DOHH2 (cell line): ENCODE data around the gene IMPDH1.

Experiments used
- H3F3A ChIP-seq: fragments of 200-600 bp; sonication (generic), shearing (Covaris generic); 2 replicates; pipeline ENCODE4 v1.6.0; 2016; ENCODE audit warnings: antibody characterized with exemption, mild to moderate bottlenecking; ENCODE audit not compliant: control insufficient read depth, insufficient read depth
- H3K27ac ChIP-seq: fragments of 200-600 bp; sonication (generic); 2 replicates; pipeline ENCODE4 v1.5.1; 2014; ENCODE audit warnings: low read depth, mild to moderate bottlenecking, low read length, moderate library complexity
- H3K27me3 ChIP-seq: fragments of 200-600 bp; sonication (generic); 2 replicates; pipeline ENCODE4 v1.6.1; 2014; ENCODE audit warnings: mild to moderate bottlenecking, low read length, mixed read lengths; ENCODE audit not compliant: control insufficient read depth
- H3K36me3 ChIP-seq: fragments of 200-600 bp; sonication (generic); 2 replicates; pipeline ENCODE4 v1.6.1; 2014; ENCODE audit warnings: mild to moderate bottlenecking, low read length, moderate library complexity, mixed read lengths; ENCODE audit not compliant: control insufficient read depth
- H3K4me1 ChIP-seq: fragments of 200-600 bp; sonication (generic); 2 replicates; pipeline ENCODE4 v1.6.1; 2014; ENCODE audit warnings: mild to moderate bottlenecking, low read length, mixed read lengths; ENCODE audit not compliant: control insufficient read depth
- H3K4me2 ChIP-seq: fragments of 200-600 bp; sonication (generic); 2 replicates; pipeline ENCODE4 v1.6.0; 2014; ENCODE audit warnings: mild to moderate bottlenecking, low read length, moderate library complexity
- H3K4me3 ChIP-seq: fragments of 200-600 bp; sonication (generic); 2 replicates; pipeline ENCODE4 v1.5.1; 2014; ENCODE audit warnings: mild to moderate bottlenecking, low read length, mixed read lengths
- H3K79me2 ChIP-seq: fragments of 200-600 bp; sonication (generic); 2 replicates; pipeline ENCODE4 v1.6.1; 2014; ENCODE audit warnings: mild to moderate bottlenecking, low read length, mixed read lengths; ENCODE audit not compliant: control insufficient read depth
- H3K9me2 ChIP-seq: fragments of 200-600 bp; sonication (generic); replicated peaks from 2 replicates; pipeline ENCODE4 v1.6.1; 2014; ENCODE audit warnings: mild to moderate bottlenecking, low read length, mixed read lengths; ENCODE audit not compliant: control insufficient read depth
- H3K9me3 ChIP-seq: fragments of 200-600 bp; sonication (generic); 2 replicates; pipeline ENCODE4 v1.6.1; 2014; ENCODE audit warnings: antibody characterized with exemption, low read length, mixed read lengths; ENCODE audit not compliant: control insufficient read depth, insufficient read depth
- H4K20me1 ChIP-seq: fragments of 200-600 bp; sonication (generic); 2 replicates; pipeline ENCODE4 v1.6.0; 2014; ENCODE audit warnings: low read depth, mild to moderate bottlenecking, antibody characterized with exemption, low read length, moderate library complexity; ENCODE audit not compliant: control insufficient read depth, insufficient read depth
- CTCF ChIP-seq: fragments of 200-600 bp; sonication (generic); IDR thresholded peaks from one replicate; pipeline ENCODE4 v1.5.1; 2014; ENCODE audit warnings: antibody characterized with exemption, mild to moderate bottlenecking, low read depth, low read length; ENCODE audit not compliant: poor library complexity, severe bottlenecking
- EZH2phosphoT487 ChIP-seq: fragments of 200-600 bp; sonication (generic); IDR thresholded peaks from 2 replicates; pipeline ENCODE4 v1.6.1; 2017; ENCODE audit warnings: borderline replicate concordance, mild to moderate bottlenecking, antibody characterized with exemption, low read length, moderate library complexity, mixed read lengths

IMPDH1 gene

GRCh38 chr7:128422037-128422436 lies 12.3 kb upstream of the IMPDH1 start:
- H3K9me2 ChIP-seq = no peaks in the 10 kb centered on the region
- H4K20me1 ChIP-seq = no peaks in the 10 kb centered on the region
- H3K4me2 ChIP-seq = no peak overlapping the region
- H3K9me3 ChIP-seq = no peaks in the 10 kb centered on the region
- H3K4me1 ChIP-seq = peaks cover 3% of the 10 kb centered on the region; the same call in 1 of the 2 replicates
- no peak overlapping the region for H3K4me3 ChIP-seq
- H3F3A ChIP-seq = no peaks in the 10 kb centered on the region
- TF ChIP-seq CTCF (no peak), EZH2phosphoT487 (no peak)
- H3K27ac ChIP-seq = no peak overlapping the region
- no peaks in the 10 kb centered on the region for H3K79me2 ChIP-seq
- peaks cover 6% of the 10 kb centered on the region; the same call in 1 of the 2 replicates for H3K27me3 ChIP-seq
- no peaks in the 10 kb centered on the region for H3K36me3 ChIP-seq

GRCh38 chr7:128421384-128421783 lies 11.6 kb upstream of the IMPDH1 start:
- Histone ChIP-seq H3K36me3 (no peaks in the 10 kb centered on the region), H3K27me3 (peaks cover 10% of the 10 kb centered on the region; the same call in 1 of the 2 replicates), H3K27ac (no peak overlapping the region), H3K9me2 (no peaks in the 10 kb centered on the region), H3K9me3 (no peaks in the 10 kb centered on the region), H3K4me2 (no peak overlapping the region), H4K20me1 (no peaks in the 10 kb centered on the region), H3K79me2 (no peaks in the 10 kb centered on the region), H3K4me1 (peaks cover 3% of the 10 kb centered on the region; the same call in 1 of the 2 replicates), H3K4me3 (no peak overlapping the region), H3F3A (no peaks in the 10 kb centered on the region)
- TF ChIP-seq EZH2phosphoT487 (no peak), CTCF (no peak)

GRCh38 chr7:128420773-128421172 lies 11.0 kb upstream of the IMPDH1 start:
- Histone ChIP-seq H3K9me3 (no peaks in the 10 kb centered on the region), H3K4me1 (peaks cover 3% of the 10 kb centered on the region; the same call in 1 of the 2 replicates), H3K4me3 (no peak overlapping the region), H3K9me2 (no peaks in the 10 kb centered on the region), H3F3A (no peaks in the 10 kb centered on the region), H3K4me2 (no peak overlapping the region), H3K36me3 (no peaks in the 10 kb centered on the region), H3K27me3 (peaks cover 10% of the 10 kb centered on the region; the same call in 1 of the 2 replicates), H3K79me2 (no peaks in the 10 kb centered on the region), H4K20me1 (no peaks in the 10 kb centered on the region), H3K27ac (no peak overlapping the region)
- TF ChIP-seq EZH2phosphoT487 (no peak), CTCF (no peak)

- peaks cover 3% of the 10 kb centered on the region; the same call in 1 of the 2 replicates for H3K4me1 ChIP-seq
- no peaks in the 10 kb centered on the region for H3K9me3 ChIP-seq
- H3K27ac ChIP-seq = no peak overlapping the region
- TF ChIP-seq EZH2phosphoT487 = no peak
- TF ChIP-seq CTCF = no peak
- H3K36me3 ChIP-seq = no peaks in the 10 kb centered on the region
- H3K79me2 ChIP-seq = no peaks in the 10 kb centered on the region
- H3F3A ChIP-seq = no peaks in the 10 kb centered on the region
- no peaks in the 10 kb centered on the region for H4K20me1 ChIP-seq
- no peak overlapping the region for H3K4me3 ChIP-seq
- no peaks in the 10 kb centered on the region for H3K9me2 ChIP-seq
- H3K4me2 ChIP-seq = no peak overlapping the region
- peaks cover 8% of the 10 kb centered on the region; the same call in 1 of the 2 replicates for H3K27me3 ChIP-seq
These were observed 9.5 kb upstream of the IMPDH1 start for GRCh38 chr7:128419257-128419656.
